HG03460 (cell line): ENCODE results near the gene RNF145.
A peak's percentile ranks its signal among the peaks of the same experiment; 100 is the strongest.
"Not testable (repeated sequence)": the region's sequence is repeated elsewhere in the genome, so short reads cannot be mapped to it uniquely, and the experiment has no call there.

Experiments
- ATAC-seq: cut with Tn5 transposase; IDR thresholded peaks from one replicate; pipeline ENCODE4 v1.9.1; 2021; ENCODE audit not compliant: unreplicated experiment

RNF145 gene

DNA sequence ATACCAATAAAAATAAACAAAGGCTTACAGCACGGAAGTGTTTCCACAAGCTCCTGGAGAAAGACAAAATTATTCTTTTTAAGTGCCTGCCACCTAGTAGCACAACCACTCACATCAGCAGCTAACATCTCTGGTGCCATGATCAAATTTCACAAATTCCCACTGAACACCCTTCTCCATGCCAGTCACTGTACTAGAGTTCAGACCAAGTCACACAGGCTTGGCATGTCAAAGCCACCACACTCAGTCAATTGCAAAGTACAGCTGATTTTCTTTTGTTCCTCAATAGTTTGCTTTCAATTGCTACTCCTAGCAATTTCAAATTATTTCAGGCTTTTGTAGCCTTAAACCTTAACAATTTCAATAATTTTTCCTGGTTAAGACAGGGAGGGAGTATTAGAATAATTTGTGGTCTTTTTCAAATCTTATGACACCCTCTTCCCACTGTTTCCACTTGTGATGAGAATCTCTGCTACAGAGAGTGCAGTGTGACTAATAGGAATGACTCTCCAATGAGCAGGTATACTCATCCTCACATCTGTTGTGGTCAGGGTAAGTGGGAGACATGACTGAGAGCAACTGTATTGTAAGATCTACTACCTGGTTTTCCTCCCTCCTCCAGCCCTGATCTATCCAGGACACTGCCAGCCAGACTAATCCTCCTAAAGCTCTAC is 46.2 kb downstream of the RNF145 start:
- no peak for ATAC-seq

DNA sequence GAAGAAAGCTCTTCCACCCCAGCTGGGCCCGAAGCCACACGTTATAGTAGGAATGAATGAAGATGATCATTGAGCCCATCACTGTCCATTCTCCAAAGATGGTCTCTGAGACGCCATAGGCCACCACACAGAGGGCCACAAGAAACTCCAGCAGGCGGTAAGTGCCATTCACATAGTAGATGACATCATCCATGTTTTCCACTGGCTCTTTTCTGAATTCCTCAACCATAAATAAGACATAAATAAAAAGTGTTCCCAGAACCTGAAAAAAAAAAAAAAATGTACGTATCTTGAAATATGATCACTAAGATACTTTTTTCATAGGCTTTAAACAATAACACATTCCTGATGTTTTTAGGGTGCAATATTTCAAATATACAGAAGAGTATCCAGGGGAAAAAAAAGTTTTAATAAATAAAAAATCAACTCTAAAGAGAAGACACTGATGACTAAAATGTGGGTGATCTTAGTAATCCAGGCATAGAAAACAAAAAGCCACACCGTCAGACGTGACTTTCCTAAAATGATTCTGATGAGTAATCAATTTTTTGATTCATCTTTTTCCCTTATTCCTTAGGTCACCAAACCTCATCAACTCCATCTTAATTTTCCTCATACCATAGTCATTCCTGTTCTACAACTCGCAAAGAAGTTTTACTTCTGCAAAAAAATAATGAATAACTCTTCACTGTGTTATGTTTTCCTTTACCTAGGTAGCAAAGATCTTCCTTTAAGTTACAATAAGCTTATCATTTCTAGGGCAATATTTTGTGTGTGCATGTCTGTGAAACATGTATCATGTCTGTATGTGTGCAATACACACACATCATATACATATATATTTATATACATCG is 47.8 kb downstream of the RNF145 start:
- ATAC-seq: no peak

DNA sequence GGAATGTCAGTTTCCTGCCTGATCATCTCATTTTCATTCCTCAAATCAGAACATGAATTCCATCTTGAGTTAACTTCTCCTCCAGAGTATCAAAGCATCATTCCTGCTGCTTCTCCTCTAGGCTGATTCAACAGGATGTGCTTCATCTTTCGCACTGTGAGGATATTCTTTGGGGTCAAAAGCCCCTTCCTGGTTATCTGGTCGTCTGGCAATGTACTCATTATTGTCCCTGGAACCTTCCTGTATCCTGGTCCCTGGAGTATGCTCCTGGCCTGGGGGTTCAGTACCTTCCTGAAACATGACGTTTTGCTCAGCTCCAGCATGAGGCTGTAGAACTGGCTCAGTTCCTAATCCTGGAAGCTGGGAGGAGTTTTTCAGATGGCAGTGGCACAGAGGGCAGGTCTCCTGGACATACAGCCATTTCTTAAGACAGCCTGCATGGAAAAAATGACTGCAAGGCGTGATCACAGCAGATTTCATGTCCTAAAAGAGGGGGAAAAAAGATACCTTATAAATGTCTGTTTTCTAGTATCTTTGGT is 50.7 kb downstream of the RNF145 start:
- ATAC-seq: not testable (repeated sequence)

DNA sequence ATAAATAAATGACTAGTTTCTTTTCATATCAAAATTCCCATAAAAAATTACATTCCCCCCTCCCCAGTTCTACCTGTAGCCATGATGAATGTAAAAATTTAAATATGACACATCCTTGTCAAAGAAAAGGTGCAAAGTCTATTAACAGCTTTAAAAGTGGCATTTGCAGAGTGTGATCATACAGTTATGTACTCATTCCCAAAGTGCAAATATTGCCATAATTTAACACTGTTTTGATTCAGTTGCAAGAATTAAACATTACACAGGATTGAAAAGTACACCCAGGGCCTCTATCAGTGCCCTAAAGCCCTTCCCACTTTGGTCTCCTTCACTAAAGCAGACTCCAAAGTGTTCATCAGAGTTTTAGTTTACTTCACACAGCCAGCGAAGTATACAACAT is 51.8 kb downstream of the RNF145 start:
- ATAC-seq: no peak

DNA sequence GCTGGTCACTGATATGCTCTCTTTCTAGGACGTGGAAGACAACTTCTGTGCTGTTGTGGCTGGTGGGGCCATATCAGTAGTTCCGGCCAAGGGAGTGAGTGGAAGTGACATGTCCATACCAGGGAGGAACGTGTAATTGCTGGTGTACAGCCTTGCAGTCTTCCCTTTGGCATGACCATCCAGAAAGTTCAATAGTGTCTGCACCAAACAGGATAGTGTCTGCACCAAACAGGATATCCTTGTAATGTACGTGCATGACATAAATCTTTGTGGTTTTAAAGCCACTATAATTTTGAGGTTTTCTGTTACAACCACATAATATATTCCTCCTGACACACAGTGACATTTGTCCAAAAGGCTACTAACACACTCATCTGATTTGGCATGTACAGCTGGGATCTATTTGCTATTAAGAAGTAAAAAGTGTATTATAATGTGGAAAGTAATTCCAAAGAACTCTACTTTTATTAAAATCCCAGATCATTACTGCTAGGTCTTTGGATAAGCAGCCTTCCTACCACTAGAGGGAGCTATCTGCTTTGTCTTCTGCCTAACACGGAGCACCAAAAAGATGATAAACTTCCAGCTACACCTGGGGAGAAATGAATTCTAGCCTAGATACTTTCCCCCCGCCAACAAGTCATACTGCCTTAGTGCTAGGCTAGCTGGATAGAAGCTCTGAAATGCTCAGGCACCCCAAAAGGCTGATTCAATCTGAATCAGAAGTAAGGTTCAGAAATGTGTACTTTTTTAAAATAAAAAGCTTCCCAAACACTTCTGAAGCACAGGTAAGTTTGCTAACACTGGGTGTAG is 52.7 kb downstream of the RNF145 start:
- ATAC-seq: no peak

DNA sequence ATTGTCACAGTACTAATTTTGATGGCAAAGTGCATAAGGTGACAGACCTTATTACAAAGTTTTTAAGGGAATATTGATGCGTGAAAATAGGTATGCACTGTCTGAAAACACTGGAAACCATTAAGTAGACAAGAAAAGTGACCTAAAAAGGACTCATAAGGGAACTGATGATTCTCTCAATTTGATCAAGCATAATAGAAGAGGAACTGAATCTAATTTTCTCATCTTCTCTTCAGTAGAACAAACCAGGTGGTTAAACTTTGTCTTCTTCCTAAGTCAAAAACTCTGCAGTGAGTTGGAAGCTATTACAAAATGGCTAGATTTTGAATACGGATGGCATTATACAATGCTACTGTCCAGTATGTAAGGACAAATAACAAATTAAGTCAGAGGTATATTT is 53.4 kb downstream of the RNF145 start:
- ATAC-seq: no peak

DNA sequence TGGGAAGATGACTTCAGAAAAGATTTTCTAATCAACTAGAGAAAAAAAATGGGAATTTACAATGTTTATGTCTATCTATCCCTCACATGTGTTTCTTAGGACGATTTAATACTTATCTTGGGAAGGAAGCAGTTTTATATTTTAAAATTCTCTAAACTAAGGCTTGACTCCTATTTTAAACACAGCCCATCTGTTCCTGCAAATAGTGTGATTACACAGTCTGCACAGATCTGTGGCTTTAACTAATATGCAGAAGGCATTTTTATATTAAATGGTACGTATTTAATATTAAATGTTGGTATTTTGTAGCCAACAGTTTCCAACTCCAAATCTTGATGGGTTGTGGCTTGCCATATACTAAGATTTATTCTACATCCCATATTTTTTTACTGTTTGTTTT is 56.5 kb downstream of the RNF145 start:
- no peak for ATAC-seq

DNA sequence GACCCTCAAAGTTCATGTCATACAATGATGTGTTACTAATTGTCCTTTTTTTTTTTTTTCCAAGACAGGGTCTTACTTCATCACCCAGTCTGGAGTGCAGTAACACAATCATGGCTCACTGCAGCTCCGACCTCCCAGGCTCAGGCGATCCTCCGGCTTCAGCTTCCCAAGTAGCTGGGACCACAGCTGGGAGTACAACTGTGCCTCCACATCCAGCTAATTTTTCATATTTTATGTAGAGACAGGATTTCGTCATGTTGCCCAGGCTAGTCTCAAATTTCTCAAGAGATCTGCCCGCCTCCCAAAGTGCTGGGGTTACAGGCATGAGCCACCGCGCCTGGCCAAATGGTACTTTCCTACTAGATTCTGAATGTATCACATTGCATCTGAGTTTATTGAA is 60.3 kb downstream of the RNF145 start:
- no peak for ATAC-seq

DNA sequence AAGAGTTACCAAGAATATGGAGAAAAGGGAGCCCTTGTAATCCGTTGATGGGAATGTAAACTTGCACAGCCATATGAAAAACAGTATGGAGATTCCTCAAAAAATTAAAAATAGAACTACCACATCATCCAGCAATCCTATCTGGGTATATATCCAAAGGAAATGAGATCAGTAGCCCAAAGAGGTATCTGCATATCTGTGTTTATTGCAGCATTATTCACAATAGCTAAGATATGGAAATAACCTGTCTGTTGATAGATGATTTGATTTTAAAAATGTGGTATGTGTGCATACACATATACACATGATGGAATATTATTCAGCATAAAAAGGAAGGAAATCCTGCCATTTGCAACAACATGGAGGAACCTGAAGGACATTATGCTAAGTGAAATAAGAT is 61.4 kb downstream of the RNF145 start:
- ATAC-seq: no peak

DNA sequence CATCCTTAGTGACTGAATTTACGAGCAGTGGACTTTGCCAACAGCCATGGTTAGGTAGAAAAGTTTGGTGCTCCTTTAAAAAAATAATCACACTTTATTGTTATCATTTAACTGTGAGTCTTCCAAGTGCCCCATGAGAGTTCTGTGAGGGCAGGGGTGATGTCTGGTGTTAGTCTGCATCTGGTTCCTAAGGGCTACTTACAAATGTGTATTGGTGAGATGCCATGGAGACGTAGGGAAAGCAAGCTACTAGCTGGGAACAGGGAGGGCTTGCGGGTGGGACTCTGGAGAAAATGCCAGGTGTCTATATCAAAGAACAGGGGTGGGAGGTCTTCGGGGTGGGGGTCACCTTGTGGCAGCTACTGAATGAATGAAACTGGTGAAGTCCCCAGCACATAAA is 62.5 kb downstream of the RNF145 start:
- no peak for ATAC-seq

DNA sequence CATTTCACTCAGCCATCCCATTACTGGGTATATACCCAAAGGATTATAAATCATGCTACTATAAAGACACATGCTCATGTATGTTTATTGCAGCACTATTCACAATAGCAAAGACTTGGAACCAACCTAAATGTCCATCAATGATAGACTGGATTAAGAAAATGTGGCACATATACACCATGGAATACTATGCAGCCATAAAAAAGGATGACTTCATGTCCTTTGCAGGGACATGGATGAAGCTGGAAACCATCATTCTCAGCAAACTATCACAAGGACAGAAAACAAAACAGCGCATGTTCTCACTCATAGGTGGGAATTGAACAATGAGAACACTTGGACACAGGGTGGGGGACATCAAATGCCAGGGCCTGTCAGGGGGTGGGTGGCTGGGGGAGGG is 64.2 kb downstream of the RNF145 start:
- not testable (repeated sequence) for ATAC-seq

DNA sequence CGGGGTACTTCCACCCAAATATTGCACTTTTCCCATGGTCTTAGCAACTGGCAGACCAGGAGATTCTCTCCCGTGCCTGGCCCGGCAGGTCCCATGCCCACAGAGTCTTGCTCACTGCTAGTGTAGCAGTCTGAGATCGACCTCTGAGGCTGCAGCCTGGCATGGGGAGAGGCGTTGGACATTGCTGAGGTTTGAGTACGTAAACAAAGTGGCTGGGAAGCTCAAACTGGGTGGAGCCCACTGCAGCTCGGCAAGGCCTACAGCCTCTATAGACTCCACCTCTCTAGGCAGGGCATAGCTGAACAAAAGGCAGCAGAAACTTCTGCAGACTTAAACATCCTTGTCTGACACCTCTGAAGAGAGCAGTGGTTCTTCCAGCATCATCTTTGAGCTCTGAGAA is 69.6 kb downstream of the RNF145 start:
- no peak for ATAC-seq

DNA sequence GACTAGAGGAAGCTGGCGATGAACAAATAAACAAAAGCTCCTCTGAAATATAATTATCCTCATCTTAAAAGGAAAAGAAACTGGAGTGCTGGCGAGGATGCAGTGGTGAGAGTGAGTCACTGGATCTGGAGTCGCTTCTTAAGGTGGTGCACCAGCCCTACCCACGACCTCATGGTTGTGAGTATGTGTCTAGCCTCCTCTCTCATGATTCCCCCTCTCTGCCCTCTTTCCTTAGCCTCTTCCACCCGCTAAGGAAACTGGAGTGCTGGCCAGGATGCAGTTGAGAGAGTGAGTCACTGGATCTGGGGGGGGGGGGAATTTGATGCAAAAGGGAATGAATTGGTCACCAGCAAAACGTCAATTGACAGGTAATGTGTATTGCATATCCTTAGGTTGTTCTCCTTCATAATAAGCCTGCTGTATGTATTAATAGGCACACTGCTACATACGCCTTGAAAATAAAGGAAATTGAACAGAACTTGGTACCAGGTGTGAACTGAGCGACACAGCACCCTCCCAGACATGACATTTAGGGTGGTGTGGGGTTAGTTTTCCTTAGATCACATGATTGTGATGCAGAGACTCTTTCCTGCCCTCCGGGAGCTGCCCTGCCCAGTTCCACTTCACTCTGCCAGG is 73.3 kb downstream of the RNF145 start:
- no peak for ATAC-seq

DNA sequence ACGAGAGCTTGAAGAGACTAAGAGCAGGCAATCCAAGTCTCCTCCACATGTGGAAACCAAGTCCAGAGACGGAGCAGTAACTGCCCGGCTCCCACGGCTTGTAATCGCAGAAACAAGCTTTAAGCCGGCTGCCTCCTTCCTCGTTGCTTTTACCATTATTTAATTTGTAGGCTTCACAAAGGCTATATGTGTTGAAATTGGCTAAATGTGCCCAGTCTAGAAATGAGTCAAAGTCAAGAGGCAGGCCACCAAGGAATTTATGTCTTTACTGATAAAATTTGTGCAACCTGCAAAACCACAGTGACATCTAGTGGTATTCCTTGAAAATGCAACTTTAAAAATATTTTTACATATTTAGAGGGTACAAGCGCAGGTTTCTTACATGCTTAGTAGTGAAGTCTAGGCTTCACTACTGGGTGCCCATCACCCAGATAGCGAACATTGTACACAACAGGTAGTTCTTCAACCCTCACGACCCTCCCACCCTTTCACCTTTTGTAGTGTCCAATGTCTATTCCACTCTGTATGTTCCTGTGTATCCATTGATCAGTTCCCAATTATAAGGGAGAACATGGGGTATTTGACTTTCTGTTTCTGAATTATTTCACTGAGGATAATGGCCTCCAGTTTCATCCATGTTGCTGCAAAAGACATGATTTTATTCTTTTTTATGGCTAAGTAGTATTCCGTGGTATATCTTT is 76.2 kb downstream of the RNF145 start:
- ATAC-seq: peak; percentile 49

DNA sequence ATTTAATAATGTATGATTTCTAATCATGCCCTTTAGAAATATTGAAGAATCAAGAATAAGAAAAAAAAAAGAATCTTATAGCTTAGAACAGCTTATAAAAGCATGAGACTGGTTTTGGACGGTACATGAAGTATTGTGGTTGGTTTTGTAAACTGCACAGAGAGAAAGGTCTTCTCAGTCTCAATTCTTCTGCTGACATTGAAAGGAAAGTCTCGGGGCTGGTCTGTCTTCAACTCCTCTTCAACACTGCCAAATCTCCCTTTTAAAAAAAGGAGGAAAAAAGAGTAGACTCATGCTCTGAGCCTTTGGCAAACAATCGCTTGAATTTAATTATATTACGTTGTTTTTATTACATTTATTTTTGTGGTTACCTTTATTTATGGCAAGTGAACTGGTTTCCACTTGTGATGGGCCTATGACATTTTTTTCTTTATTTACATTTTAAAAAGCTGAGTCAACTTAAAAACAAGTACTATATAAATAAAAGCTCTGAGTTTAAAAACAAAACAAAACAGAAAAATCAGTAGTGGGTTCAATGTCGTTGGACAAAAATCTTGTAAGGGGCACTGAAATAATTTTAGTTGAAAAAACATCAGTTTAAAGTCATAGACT is 76.8 kb downstream of the RNF145 start:
- no peak for ATAC-seq

DNA sequence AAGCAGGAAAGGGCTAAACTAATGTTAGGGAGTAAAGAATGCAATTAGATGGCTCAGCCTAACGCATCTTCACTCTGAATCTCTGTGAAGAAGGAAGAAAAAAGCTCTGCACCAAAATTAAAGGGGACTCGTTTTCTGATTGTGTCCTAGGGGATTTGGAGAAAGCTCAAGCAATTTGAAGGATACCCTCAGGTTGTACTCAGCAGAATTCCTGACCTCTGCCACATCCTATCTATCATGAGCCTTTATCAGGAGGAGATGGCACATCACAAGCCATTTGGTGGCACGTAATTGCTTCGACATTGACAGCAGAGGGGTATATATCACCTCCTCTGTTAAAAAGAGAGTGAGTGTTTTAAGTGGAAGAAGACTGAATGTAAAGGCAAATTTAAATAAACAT is 77.4 kb downstream of the RNF145 start:
- no peak for ATAC-seq

DNA sequence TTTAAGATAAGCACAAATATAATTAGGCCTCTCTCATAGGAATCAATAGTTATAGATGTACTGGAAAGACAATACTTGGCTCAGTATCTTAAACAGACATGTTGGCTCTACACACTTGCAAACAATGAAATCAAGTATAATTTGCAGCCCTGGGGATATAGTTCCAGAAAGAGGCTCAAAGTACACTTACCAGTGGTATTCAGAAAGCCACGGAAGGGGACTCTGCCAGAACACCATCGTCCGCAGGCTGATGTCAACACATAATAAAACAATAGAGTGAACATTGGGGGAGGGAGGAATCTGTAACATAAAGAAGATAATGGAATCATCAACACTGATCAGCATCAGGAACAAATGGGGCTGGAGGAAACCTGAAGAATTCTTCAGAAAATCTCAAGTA is 78.5 kb downstream of the RNF145 start:
- no peak for ATAC-seq

DNA sequence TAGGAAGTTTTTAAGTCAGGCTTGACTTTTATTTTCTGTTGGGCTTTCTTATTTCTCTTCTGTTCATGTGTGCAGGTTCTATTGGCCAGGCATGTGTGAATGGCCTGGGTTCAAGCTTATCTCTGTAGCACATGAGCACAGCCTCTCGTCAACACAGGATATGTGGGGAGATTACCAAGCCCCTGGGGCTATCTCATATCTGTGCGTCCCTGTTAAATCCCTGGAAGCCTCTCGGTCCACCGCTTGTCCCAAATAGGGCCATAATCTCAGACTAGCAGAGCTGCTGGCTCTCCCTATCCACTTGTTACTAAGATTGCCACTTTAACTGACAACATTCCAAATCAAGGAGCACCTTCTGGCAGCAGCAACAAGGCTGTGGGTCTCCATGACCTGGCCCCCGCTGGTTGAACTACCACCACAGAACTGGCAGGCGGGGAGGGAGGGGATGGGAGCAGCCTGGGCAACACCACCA is 81.2 kb downstream of the RNF145 start:
- no peak for ATAC-seq

DNA sequence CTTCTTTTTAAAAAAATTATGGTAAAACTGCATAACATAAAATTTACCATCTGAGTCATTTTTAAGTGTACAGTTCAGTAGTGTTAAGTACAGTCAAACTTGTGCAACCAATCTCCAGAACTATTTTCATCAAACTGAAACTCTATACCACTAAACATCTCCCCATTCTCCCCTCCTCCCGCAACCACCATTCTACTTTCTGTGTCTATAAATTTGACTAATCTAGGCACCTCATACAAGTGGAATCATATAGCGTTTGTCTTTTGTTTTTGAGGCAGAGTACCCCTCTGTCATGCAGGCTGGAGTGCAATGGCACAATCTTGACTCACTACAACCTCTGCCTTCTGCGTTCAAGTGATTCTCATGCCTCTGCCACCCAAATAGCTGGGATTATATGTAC is 85.7 kb downstream of the RNF145 start:
- no peak for ATAC-seq

DNA sequence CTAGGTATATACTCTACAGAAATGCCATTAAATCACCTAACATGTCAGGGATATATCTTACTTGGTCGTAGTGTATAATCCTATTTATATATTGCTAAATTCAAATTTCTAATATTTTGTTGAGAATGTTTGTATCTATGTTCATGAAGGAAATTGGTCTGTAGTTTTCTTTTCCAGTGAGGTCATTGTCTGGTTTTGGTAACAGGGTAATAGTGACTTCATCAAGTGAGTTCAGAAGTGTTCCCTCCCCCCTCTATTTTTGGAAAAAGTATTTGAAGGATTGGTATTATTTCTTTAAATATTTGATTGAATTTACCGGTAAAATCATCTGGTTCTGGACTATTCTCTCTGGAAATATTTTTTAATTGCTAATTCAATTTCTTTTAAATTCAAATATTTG is 86.2 kb downstream of the RNF145 start:
- ATAC-seq: no peak
